Neural progenitor cell (in vitro differentiated cells): Measurements from ENCODE around the gene ADGRE2.

Source experiments
- EZH2 ChIP-seq: fragments of 200-600 bp; sonication (generic); IDR thresholded peaks from 2 replicates; pipeline ENCODE4 v1.6.1; 2017; ENCODE audit warnings: antibody characterized with exemption, mild to moderate bottlenecking, moderate library complexity
- EZH2phosphoT487 ChIP-seq: fragments of 200-600 bp; sonication (generic); IDR thresholded peaks from 2 replicates; pipeline ENCODE4 v1.6.1; 2017; ENCODE audit warnings: antibody characterized with exemption
- TF ChIP-seq, protein P1 (sequence below): fragments of 200-600 bp; sonication (generic); IDR thresholded peaks from 2 replicates; pipeline ENCODE4 v1.5.1; 2017; ENCODE audit warnings: antibody characterized with exemption, mild to moderate bottlenecking

DNA sequence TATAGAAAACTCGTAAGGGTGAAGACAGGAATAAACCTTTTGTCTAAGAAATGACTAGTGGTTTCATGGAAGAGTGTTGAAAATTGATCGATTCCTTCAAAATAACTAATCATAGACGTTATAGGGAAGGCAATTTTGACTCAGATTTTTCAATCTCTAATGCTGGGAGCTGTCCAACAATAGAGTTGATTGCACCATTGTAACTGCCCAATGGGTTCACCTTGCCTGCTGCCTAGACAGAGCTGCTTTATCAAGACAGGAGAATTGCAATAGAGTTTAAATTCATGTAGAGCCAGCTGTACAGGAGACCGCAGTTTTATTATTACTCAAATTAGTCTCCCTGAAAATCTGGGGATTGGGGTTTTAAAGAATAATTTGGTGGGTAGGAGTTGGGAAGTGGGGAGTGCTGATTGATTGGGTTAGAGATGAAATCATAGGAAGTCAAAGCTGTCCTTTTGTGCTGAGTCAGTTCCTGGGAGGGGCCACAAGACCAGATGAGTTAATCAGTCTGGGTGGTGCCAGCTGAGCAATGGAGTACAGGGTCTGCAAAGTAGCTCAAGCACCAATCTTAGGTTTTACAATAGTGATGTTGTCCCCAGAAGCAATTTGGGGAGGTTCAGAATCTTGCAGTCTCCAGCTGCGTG, 16.8 kb upstream of the ADGRE2 start:
- TF ChIP-seq, protein P1, sequence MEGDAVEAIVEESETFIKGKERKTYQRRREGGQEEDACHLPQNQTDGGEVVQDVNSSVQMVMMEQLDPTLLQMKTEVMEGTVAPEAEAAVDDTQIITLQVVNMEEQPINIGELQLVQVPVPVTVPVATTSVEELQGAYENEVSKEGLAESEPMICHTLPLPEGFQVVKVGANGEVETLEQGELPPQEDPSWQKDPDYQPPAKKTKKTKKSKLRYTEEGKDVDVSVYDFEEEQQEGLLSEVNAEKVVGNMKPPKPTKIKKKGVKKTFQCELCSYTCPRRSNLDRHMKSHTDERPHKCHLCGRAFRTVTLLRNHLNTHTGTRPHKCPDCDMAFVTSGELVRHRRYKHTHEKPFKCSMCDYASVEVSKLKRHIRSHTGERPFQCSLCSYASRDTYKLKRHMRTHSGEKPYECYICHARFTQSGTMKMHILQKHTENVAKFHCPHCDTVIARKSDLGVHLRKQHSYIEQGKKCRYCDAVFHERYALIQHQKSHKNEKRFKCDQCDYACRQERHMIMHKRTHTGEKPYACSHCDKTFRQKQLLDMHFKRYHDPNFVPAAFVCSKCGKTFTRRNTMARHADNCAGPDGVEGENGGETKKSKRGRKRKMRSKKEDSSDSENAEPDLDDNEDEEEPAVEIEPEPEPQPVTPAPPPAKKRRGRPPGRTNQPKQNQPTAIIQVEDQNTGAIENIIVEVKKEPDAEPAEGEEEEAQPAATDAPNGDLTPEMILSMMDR: no peak
- TF ChIP-seq EZH2 (no peak), EZH2phosphoT487 (no peak)
